ENCODE measurements around the gene GBF1.

DNA sequence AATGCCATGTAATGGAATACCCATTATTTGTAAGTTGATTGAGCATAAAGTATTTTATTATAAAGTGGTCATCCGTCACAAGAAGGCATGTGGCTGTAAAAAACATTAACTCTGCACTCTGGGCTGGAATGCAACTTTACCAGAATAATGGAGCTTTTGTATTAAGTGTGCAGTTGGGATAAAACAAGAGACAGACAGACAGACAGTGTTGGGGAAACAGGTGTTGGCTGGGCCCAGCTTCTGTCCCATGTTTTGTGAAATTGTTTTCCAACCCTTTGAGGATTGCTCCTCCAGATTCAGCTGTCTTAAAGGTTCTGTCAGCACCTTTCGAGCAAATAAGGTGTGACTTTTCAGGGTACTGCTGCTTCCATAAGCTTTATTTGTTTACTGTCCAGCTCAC, 82.3 kb downstream of the GBF1 start:
- TF ChIP-seq, protein P1, sequence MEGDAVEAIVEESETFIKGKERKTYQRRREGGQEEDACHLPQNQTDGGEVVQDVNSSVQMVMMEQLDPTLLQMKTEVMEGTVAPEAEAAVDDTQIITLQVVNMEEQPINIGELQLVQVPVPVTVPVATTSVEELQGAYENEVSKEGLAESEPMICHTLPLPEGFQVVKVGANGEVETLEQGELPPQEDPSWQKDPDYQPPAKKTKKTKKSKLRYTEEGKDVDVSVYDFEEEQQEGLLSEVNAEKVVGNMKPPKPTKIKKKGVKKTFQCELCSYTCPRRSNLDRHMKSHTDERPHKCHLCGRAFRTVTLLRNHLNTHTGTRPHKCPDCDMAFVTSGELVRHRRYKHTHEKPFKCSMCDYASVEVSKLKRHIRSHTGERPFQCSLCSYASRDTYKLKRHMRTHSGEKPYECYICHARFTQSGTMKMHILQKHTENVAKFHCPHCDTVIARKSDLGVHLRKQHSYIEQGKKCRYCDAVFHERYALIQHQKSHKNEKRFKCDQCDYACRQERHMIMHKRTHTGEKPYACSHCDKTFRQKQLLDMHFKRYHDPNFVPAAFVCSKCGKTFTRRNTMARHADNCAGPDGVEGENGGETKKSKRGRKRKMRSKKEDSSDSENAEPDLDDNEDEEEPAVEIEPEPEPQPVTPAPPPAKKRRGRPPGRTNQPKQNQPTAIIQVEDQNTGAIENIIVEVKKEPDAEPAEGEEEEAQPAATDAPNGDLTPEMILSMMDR (IDR thresholded peaks at IDR 0.05; ENCODE audit: low read depth, low read length), result no peak
- TF ChIP-seq EZH2phosphoT487 (IDR thresholded peaks at IDR 0.05; ENCODE audit: low read depth), result no peak
